Activated CD4-positive, alpha-beta memory T cell treated with anti-CD3 and anti-CD28 coated beads for 36 hours (primary cell): ENCODE data around the gene NIT2. TPM values are rescaled to one million over a fixed set of nuclear protein-coding genes. Genes with fewer than 3 reads are reported as not detected.
"Not testable (repeated sequence)": the region's sequence is repeated elsewhere in the genome, so short reads cannot be mapped to it uniquely, and the experiment has no call there.

Experiments
- CTCF ChIA-PET: fragments of 350-600 bp; sonication (Branson Sonifier 250); formaldehyde crosslinking; loops from one replicate; lab custom pipeline; 2021; ENCODE audit warnings: antibody characterized with exemption, inconsistent platforms; lab: Charles Lee
- POLR2A ChIA-PET: fragments of 350-600 bp; sonication (Branson Sonifier 250); formaldehyde crosslinking; loops from one replicate; lab custom pipeline; 2021; ENCODE audit warnings: antibody characterized with exemption; lab: Charles Lee
- DNase-seq: peaks from one replicate; pipeline ENCODE4 v3.0.0-alpha.2; 2020
- H3K27ac Mint-ChIP-seq: one replicate; pipeline ENCODE4 v1.8.0; 2021; ENCODE audit warnings: mixed read lengths
- H3K27me3 Mint-ChIP-seq: one replicate; pipeline ENCODE4 v1.8.0; 2021; ENCODE audit warnings: mixed read lengths
- H3K36me3 Mint-ChIP-seq: one replicate; pipeline ENCODE4 v1.8.0; 2021; ENCODE audit warnings: mixed read lengths
- H3K4me1 Mint-ChIP-seq: one replicate; pipeline ENCODE4 v1.8.0; 2021; ENCODE audit warnings: low read depth, mixed read lengths
- H3K4me3 Mint-ChIP-seq: one replicate; pipeline ENCODE4 v1.8.0; 2021; ENCODE audit warnings: mild to moderate bottlenecking, mixed read lengths
- H3K9me3 Mint-ChIP-seq: one replicate; pipeline ENCODE4 v1.8.0; 2021; ENCODE audit warnings: mixed read lengths
- intact Hi-C: fragments of 100-400 bp; cut with micrococcal nuclease; formaldehyde crosslinking; loops from one replicate; pipeline ENCODE4 v1.15.1; 2023
- total RNA-seq, 2 experiments: library from RNA; stranded (reverse); gene quantifications; one replicate each; pipeline ENCODE4 v1.2.3, GENCODE V29; 2021

The NIT2 gene
- total RNA-seq, 2 experiments from 2014 or later = 65.3 to 65.7 TPM

DNA sequence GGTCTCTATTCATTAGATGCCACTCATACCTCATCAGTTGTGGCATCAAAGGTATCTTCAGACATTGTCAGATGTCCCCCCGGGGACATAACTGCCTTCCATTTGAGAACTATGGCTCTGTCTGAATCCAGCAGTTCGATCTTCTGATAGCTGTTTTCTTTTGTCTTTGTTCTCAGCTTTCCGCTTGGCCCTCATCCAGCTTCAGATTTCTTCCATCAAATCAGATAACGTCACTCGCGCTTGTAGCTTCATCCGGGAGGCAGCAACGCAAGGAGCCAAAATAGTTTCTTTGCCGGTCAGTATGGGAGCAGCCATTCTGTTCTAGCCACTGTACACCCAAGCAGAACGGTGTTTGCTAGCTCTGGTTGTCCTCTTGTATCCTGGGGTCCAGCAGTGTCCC is 4.4 kb downstream of the NIT2 start:
- Mint-ChIP-seq H3K27ac (no peak overlapping the region), H3K9me3 (peaks cover 2% of the 10 kb centered on the region), H3K4me1 (peaks cover 23% of the 10 kb centered on the region), H3K36me3 (peaks cover 32% of the 10 kb centered on the region), H3K27me3 (no peaks in the 10 kb centered on the region), H3K4me3 (no peak overlapping the region)
- intact Hi-C loops = loop anchor here (10.0 kb wide), 1 partner anchor 1226 kb away; the partner anchor contains the start of gene TRMT10C
- DNase-seq = no peak
- CTCF ChIA-PET = no interaction called here
- POLR2A ChIA-PET = no interaction called here

DNA sequence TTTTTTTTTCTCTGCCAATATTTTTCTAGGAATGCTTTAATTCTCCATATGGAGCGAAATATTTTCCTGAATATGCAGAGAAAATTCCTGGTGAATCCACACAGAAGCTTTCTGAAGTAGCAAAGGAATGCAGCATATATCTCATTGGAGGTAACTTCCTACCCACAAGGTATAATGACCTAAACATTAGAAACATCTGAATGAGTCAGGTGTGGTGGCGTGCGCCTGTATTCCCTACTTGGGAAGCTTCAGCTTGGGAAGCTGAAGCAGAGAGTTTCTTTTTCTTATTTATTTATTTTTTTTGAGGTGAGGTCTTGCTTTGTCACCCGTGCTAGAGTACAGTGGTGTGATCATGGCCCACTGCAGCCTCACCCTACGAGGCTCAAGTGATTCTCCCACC is 5.2 kb downstream of the NIT2 start:
- intact Hi-C loops = loop anchor here (10.0 kb wide), 1 partner anchor 1225 kb away; the partner anchor contains the start of gene TRMT10C
- H3K36me3 Mint-ChIP-seq = peaks cover 35% of the 10 kb centered on the region
- no peak overlapping the region for H3K27ac Mint-ChIP-seq
- DNase-seq = no peak
- peaks cover 21% of the 10 kb centered on the region for H3K4me1 Mint-ChIP-seq
- CTCF ChIA-PET = no interaction called here
- POLR2A ChIA-PET = no interaction called here
- H3K27me3 Mint-ChIP-seq = no peaks in the 10 kb centered on the region
- H3K4me3 Mint-ChIP-seq = no peak overlapping the region
- peaks cover 2% of the 10 kb centered on the region for H3K9me3 Mint-ChIP-seq

DNA sequence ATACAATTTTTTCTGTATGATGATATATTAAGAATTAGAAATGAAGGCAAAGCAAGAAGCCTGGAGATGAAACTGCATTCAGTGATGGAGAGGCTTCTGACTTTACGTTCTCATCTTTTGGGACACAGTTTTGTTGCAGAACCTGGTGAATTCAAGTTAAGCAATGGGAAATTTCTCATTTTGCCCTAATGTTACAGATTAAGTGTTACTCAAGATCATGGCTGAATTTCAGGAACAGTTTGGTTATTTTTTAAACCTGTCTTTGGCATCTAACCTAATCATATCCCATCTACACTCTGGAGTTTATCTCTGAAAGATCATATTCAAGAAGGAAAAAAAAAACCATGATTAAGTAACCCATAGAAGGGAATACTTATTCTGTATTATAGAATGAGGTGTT is 6.0 kb downstream of the NIT2 start:
- no peak overlapping the region for H3K27ac Mint-ChIP-seq
- DNase-seq = no peak
- peaks cover 2% of the 10 kb centered on the region for H3K9me3 Mint-ChIP-seq
- intact Hi-C loops = no loop called here
- H3K27me3 Mint-ChIP-seq = no peaks in the 10 kb centered on the region
- CTCF ChIA-PET = interaction anchor here (0.7 kb wide), 1 partner anchor 533 kb away, joined by 3 read pairs; no protein-coding TSS in a partner anchor
- no peak overlapping the region for H3K4me3 Mint-ChIP-seq
- POLR2A ChIA-PET = no interaction called here
- H3K4me1 Mint-ChIP-seq = peaks cover 14% of the 10 kb centered on the region
- peaks cover 39% of the 10 kb centered on the region for H3K36me3 Mint-ChIP-seq

DNA sequence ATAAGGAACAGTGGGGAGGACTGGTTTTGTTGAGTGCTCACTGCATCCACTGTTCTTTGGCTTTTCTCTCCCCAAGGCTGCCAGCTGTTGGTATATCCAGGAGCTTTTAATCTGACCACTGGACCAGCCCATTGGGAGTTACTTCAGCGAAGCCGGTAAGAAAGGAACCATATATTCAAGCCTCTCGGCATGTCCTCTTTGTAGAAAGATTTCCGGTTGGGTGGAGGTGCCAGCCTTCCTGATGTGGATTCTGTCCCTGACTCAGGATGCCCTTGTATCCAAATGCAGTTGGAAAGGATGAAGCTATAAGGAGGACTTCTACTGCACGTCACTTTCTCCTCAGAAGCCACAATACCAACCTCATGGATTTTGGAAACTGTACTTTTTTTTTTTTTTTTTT is 14.2 kb downstream of the NIT2 start:
- ChIA-PET CTCF (interaction anchor here (1.1 kb wide), 1 partner anchor 11 kb away, joined by 3 read pairs; no protein-coding TSS in a partner anchor), POLR2A (no interaction called here)
- Mint-ChIP-seq H3K4me1 (peaks cover 3% of the 10 kb centered on the region), H3K36me3 (peaks cover 70% of the 10 kb centered on the region), H3K4me3 (no peak overlapping the region), H3K9me3 (peaks cover 8% of the 10 kb centered on the region), H3K27me3 (no peaks in the 10 kb centered on the region), H3K27ac (no peak overlapping the region)
- intact Hi-C loops = no loop called here
- no peak for DNase-seq

DNA sequence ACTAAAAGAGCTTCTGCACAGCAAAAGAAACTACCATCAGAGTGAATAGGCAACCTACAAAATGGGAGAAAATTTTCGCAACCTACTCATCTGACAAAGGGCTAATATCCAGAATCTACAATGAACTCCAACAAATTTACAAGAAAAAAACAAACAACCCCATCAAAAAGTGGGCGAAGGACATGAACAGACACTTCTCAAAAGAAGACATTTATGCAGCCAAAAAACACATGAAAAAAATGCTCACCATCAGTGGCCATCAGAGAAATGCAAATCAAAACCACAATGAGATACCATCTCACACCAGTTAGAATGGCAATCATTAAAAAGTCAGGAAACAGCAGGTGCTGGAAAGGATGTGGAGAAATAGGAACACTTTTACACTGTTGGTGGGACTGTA is 17.2 kb downstream of the NIT2 start:
- H3K4me1 Mint-ChIP-seq, DNase-seq, intact Hi-C loops, CTCF ChIA-PET, H3K27me3 Mint-ChIP-seq, H3K27ac Mint-ChIP-seq, H3K9me3 Mint-ChIP-seq, H3K4me3 Mint-ChIP-seq, POLR2A ChIA-PET: not testable (repeated sequence)
- H3K36me3 Mint-ChIP-seq = peaks cover 59% of the 10 kb centered on the region

DNA sequence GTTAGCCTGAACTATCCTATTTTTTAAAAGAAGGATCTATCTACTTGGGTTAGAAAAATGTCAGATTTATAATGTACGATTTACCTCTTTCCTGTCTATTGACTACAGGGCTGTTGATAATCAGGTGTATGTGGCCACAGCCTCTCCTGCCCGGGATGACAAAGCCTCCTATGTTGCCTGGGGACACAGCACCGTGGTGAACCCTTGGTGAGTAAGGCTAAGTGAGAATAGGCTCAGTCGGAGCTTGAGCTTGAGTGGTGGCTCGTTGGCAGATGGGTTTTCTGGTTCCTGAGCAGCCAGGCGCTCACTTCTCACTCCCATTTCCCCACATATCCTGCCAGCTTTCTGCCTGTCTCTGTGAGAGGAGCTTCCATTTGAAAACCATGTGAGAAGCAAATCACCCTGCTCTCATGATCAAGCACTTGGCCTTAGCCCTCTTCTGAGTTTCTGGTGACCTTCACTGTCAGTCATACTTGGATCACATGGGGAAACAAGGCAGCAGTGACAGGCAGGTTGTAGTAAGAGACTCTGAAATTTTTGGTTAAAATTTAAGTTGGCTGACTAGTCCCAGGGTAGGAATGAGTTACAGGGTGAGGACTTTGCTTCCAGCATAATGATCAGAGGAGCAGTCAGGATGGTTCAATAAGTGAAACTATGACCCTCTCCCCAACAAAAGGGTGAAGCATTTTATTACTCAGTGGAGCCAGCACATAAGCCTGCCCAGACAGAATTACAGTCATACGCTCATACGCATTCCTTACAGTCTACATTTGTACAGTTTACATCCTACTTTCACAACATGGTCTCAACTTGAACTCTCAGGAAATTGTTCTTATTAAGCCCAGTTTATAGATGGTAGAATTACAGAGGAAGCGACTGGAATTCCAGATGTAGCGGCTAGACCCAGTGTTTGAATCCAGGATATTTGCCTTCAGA is 18.0 kb downstream of the NIT2 start:
- CTCF ChIA-PET = no interaction called here
- H3K4me1 Mint-ChIP-seq = no peaks in the 10 kb centered on the region

DNA sequence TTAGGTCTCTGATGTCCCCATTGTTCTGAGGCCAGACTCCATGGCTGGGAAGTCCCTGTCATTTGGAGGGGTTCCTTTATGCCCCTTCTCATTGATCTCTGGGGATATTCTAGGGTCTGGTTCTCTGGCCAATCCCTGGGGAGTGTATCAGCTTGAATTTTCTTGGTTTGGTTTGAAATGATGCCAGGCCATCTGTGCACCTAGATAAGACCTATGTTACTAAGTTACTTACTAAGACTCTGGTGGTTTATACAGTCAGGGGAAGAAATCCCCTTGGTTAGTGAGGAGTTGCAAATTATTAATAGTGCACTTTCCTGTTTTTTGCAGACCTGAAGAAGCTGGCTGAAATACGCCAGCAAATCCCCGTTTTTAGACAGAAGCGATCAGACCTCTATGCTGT is 20.3 kb downstream of the NIT2 start:
- peaks cover 46% of the 10 kb centered on the region for H3K36me3 Mint-ChIP-seq
- ChIA-PET POLR2A (no interaction called here), CTCF (no interaction called here)

More for the DNA sequence above, 18.0 kb downstream of the NIT2 start:
- Mint-ChIP-seq H3K27me3 (no peaks in the 10 kb centered on the region), H3K4me3 (no peak overlapping the region), H3K9me3 (peaks cover 8% of the 10 kb centered on the region), H3K27ac (no peak overlapping the region), H3K36me3 (peaks cover 55% of the 10 kb centered on the region)
- POLR2A ChIA-PET = no interaction called here
- intact Hi-C loops = no loop called here
- no peak for DNase-seq

DNA sequence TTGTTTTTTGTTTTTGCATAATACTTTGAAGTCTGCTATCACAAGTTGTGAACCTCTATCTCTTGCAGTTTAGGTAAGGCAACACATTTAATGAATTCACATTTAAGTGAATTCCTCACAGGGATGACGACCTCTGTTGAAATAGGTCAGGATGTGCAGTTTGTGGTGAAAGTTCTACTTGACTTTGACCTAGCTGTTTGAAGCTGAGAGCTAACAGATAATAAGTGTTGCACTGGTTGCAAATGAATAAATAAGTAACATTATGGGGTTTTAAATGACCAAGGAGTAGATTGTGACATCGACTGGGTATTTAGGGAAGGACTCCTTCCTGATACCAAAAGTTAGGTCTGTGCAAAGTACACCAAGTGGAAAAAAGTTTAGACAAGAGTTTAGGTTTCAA is 23.9 kb downstream of the NIT2 start:
- CTCF ChIA-PET = interaction anchor here (0.6 to 1.2 kb wide), 3 partner anchors 16 to 526 kb away, joined by 3 to 6 read pairs (median 3); no protein-coding TSS in a partner anchor
- POLR2A ChIA-PET = no interaction called here
- intact Hi-C loops = no loop called here
- H3K9me3 Mint-ChIP-seq = peaks cover 3% of the 10 kb centered on the region
- no peak for DNase-seq
- H3K27ac Mint-ChIP-seq = no peak overlapping the region
- H3K4me3 Mint-ChIP-seq = no peak overlapping the region
- no peaks in the 10 kb centered on the region for H3K27me3 Mint-ChIP-seq
- no peaks in the 10 kb centered on the region for H3K4me1 Mint-ChIP-seq
- peaks cover 36% of the 10 kb centered on the region for H3K36me3 Mint-ChIP-seq

More for the DNA sequence above, 20.3 kb downstream of the NIT2 start:
- Mint-ChIP-seq H3K9me3 (peaks cover 8% of the 10 kb centered on the region), H3K27me3 (no peaks in the 10 kb centered on the region), H3K4me3 (no peak overlapping the region), H3K27ac (no peak overlapping the region), H3K4me1 (no peaks in the 10 kb centered on the region)
- intact Hi-C loops = no loop called here
- no peak for DNase-seq

DNA sequence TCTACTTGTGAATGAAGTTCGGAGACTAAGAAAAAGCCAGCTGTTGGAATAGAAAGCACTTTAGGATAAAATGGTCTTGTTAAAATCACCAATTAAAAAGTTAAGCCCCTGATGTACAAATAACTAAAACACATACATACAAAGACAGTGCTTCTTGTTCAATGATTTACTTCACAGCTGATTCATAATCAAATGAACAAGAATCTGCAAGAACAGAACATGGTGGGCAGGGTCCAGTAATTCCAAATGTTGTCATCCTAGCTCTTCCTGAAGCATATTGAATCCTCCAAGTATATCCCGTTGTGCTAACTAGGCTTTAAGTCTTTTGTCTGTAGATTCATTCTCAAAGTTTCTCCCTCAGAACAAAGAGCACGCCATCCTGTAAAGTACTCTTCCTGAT is 24.5 kb downstream of the NIT2 start:
- peaks cover 41% of the 10 kb centered on the region for H3K36me3 Mint-ChIP-seq
- no peak overlapping the region for H3K27ac Mint-ChIP-seq

DNA sequence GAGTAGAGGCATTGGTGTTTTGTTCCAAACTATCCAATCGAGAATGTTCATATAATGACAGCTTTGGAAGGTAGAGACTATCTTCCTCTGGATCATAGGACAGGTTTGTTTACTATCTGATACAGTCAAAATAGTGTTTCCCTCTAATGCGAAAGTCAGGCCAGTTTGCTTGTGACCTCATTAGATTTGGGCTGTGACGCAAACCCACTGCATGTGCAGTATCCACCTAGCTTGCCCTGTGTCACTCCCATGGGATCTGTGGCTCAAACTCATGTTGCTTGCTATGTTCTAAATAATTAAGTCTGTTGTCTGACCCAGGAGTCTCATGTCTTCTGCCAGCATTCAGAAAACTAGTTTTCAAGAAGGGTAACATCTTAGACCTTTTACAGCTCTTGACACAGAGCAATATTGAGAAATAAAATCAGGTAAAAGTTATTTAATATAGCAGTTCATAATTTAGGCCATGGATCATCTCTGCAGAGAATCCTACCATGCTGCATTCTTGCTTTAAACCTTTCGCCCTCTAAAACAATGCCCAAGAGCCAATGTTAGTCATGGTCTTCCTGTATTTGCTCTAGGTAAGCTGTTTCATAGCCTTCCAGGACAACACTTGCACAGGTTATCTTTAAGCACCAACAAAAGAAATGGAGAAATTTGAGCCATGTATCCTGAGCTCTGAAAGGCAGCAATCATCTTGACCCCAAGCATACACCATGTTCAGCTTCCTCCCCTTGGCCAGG is 26.4 kb downstream of the NIT2 start:
- no peak for DNase-seq
- Mint-ChIP-seq H3K27me3 (no peaks in the 10 kb centered on the region), H3K9me3 (peaks cover 3% of the 10 kb centered on the region), H3K4me1 (no peaks in the 10 kb centered on the region), H3K4me3 (no peak overlapping the region), H3K27ac (no peak overlapping the region), H3K36me3 (peaks cover 44% of the 10 kb centered on the region)
- ChIA-PET CTCF (no interaction called here), POLR2A (interaction anchor here (0.7 kb wide), 1 partner anchor 9 kb away, joined by 3 read pairs; no protein-coding TSS in a partner anchor)
- intact Hi-C loops = no loop called here

More for the DNA sequence above, 24.5 kb downstream of the NIT2 start:
- peaks cover 3% of the 10 kb centered on the region for H3K9me3 Mint-ChIP-seq
- CTCF ChIA-PET = interaction anchor here (0.6 to 1.2 kb wide), 4 partner anchors 16 to 527 kb away, joined by 3 to 6 read pairs (median 3); no protein-coding TSS in a partner anchor
- H3K4me3 Mint-ChIP-seq = no peak overlapping the region
- H3K4me1 Mint-ChIP-seq = no peaks in the 10 kb centered on the region
- no peaks in the 10 kb centered on the region for H3K27me3 Mint-ChIP-seq
- DNase-seq = no peak
- intact Hi-C loops = no loop called here
- POLR2A ChIA-PET = no interaction called here

DNA sequence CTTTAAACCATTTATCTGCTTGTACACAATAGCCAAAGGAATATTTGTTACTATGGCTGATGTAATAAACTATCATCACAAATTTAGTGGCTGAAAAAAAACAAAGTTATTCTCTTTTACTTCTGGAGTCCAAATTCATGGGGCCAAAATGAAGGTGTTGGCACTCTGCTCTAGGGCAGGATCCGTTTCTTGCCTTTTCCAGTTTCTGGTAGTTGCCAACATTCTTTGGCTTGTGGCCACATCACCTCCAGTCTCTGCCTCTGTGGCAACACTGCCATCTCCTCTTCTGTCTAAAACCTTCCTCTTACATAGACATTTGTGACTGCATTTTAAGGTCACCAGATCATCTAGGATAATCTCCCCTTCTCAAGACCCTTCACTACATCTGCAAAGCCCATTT is 27.3 kb downstream of the NIT2 start:
- Mint-ChIP-seq H3K36me3 (peaks cover 45% of the 10 kb centered on the region), H3K27ac (no peak overlapping the region)

DNA sequence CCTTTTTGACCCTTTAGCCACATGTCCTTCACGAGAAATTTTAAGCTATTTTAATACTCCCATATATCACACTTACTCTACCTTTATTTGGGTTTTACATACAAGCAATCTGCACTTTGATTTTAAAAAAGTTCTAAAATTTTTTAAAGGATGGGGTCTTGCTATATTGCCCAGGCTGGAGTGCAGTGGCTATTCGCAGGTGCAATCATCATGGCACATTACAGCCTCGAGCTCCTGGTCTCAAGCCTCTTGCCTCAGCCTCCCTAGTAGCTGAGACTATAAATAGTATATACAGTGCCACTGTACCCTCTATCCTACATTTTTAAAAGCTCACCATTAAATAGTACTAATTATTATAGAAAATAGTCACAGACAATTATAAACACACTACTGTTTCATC is 29.9 kb downstream of the NIT2 start:
- no peaks in the 10 kb centered on the region for H3K27me3 Mint-ChIP-seq
- ChIA-PET POLR2A (no interaction called here), CTCF (no interaction called here)
- H3K4me3 Mint-ChIP-seq = no peak overlapping the region
- no peak overlapping the region for H3K27ac Mint-ChIP-seq
- H3K4me1 Mint-ChIP-seq = no peaks in the 10 kb centered on the region
- H3K9me3 Mint-ChIP-seq = peaks cover 3% of the 10 kb centered on the region
- intact Hi-C loops = no loop called here
- peaks cover 42% of the 10 kb centered on the region for H3K36me3 Mint-ChIP-seq
- no peak for DNase-seq

More for the DNA sequence above, 27.3 kb downstream of the NIT2 start:
- H3K9me3 Mint-ChIP-seq = peaks cover 3% of the 10 kb centered on the region
- DNase-seq = no peak
- ChIA-PET CTCF (no interaction called here), POLR2A (interaction anchor here (0.7 kb wide), 1 partner anchor 8 kb away, joined by 3 read pairs; no protein-coding TSS in a partner anchor)
- intact Hi-C loops = no loop called here
- H3K27me3 Mint-ChIP-seq = no peaks in the 10 kb centered on the region
- H3K4me3 Mint-ChIP-seq = no peak overlapping the region
- H3K4me1 Mint-ChIP-seq = no peaks in the 10 kb centered on the region
